ENCODE data around the gene MGP.

MGP gene

GRCh38 chr12:14902465-14902864 lies 16.8 kb upstream of the MGP start:
- no peak for DNase-seq

- DNase-seq, result no peak
Observed at GRCh38 chr12:14901228-14901562, 15.5 kb upstream of the MGP start.

GRCh38 chr12:14900521-14901227 lies 15.0 kb upstream of the MGP start:
- DNase-seq, result no peak

- DNase-seq, result no peak
Observed at GRCh38 chr12:14896521-14897169, 11.0 kb upstream of the MGP start.

- DNase-seq, result no peak
Observed at GRCh38 chr12:14893506-14894250, 8.0 kb upstream of the MGP start.

GRCh38 chr12:14892726-14893505 lies 7.3 kb upstream of the MGP start:
- DNase-seq, result no peak

- no peak for DNase-seq
Observed at GRCh38 chr12:14890701-14891100, 5.0 kb upstream of the MGP start.

GRCh38 chr12:14886271-14886670 lies 617 bp upstream of the MGP start:
- DNase-seq, result no peak

GRCh38 chr12:14884458-14884878 lies 1.2 kb downstream of the MGP start:
- DNase-seq, result peak; percentile 10 to 45

GRCh38 chr12:14883686-14884085 lies 2.0 kb downstream of the MGP start:
- no peak for DNase-seq

GRCh38 chr12:14880890-14881453 lies 4.7 kb downstream of the MGP start:
- no peak for DNase-seq

- no peak for DNase-seq
Observed at GRCh38 chr12:14879222-14879933, 6.3 kb downstream of the MGP start.

GRCh38 chr12:14878488-14878887 lies 7.2 kb downstream of the MGP start:
- no peak for DNase-seq

- DNase-seq, result no peak
Observed at GRCh38 chr12:14876833-14877232, 8.8 kb downstream of the MGP start.

GRCh38 chr12:14874882-14875281 lies 10.8 kb downstream of the MGP start:
- DNase-seq, result no peak

GRCh38 chr12:14873440-14874185 lies 12.0 kb downstream of the MGP start:
- no peak for DNase-seq

GRCh38 chr12:14871886-14872285 lies 13.8 kb downstream of the MGP start:
- no peak for DNase-seq

- no peak for DNase-seq
Observed at GRCh38 chr12:14871247-14871646, 14.4 kb downstream of the MGP start.

GRCh38 chr12:14868916-14869506 lies 16.6 kb downstream of the MGP start:
- DNase-seq, result no peak

- DNase-seq, result no peak
Observed at GRCh38 chr12:14860490-14860889, 25.2 kb downstream of the MGP start.

- no peak for DNase-seq
Observed at GRCh38 chr12:14858513-14858912, 27.1 kb downstream of the MGP start.

Data from NCI-H2081 (cell line).